ENCODE measurements around the gene S100A11. TPM values are rescaled to one million over a fixed set of nuclear protein-coding genes. Genes with fewer than 3 reads are reported as not detected.

The S100A11 gene
- total RNA-seq, 1 experiment from 2014 or later, result 126 TPM

DNA sequence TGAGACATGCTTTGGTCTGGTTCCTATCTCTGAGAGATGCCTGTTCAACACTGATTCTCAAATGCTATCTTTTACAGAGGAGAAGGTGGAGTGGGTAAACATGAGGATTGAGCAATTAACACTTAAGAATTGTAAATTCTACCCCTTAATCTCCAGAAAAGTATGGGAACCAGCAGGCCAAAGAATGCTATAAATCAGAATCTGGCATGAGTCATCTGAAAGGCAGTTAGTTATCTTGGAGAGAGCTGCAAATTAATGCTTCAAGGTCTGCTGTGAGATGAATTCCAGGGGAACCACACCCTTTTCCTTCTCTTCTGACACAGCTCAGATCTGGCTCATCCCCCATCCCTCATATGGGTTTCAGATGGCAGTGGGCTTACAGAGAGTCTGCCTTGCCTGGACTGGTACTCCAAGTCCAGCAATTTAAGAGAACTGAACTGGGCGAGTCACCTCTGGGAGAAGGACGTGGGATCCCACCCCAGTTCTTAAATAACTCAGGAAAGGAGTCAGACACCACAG lies 48.3 kb downstream of the S100A11 start:
- H3K9me3 Mint-ChIP-seq, result no peaks in the 10 kb centered on the region
- H3K36me3 Mint-ChIP-seq, result peaks cover 26% of the 10 kb centered on the region
- ChIA-PET CTCF (interaction anchor here (0.8 to 9.2 kb wide), 5 partner anchors 14 to 55 kb away, joined by 3 to 83 read pairs (median 5); no protein-coding TSS in a partner anchor), POLR2A (interaction anchor here (0.7 kb wide), 1 partner anchor 20 kb away, joined by 3 read pairs; no protein-coding TSS in a partner anchor)
- H3K27ac Mint-ChIP-seq, result no peak overlapping the region
- ATAC-seq, result no peak
- no peak overlapping the region for H3K4me3 Mint-ChIP-seq
- peaks cover 57% of the 10 kb centered on the region for H3K4me1 Mint-ChIP-seq
- DNase-seq (ENCODE audit: low spot score), result no peak
- TF ChIP-seq ZNF232 (CRISPR knock-in tag; IDR thresholded peaks at IDR 0.05), result no peak
- TF ChIP-seq, protein P1, sequence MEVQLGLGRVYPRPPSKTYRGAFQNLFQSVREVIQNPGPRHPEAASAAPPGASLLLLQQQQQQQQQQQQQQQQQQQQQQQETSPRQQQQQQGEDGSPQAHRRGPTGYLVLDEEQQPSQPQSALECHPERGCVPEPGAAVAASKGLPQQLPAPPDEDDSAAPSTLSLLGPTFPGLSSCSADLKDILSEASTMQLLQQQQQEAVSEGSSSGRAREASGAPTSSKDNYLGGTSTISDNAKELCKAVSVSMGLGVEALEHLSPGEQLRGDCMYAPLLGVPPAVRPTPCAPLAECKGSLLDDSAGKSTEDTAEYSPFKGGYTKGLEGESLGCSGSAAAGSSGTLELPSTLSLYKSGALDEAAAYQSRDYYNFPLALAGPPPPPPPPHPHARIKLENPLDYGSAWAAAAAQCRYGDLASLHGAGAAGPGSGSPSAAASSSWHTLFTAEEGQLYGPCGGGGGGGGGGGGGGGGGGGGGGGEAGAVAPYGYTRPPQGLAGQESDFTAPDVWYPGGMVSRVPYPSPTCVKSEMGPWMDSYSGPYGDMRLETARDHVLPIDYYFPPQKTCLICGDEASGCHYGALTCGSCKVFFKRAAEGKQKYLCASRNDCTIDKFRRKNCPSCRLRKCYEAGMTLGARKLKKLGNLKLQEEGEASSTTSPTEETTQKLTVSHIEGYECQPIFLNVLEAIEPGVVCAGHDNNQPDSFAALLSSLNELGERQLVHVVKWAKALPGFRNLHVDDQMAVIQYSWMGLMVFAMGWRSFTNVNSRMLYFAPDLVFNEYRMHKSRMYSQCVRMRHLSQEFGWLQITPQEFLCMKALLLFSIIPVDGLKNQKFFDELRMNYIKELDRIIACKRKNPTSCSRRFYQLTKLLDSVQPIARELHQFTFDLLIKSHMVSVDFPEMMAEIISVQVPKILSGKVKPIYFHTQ (CRISPR knock-in tag; IDR thresholded peaks at IDR 0.05), result no peak
- TF ChIP-seq, protein P2, sequence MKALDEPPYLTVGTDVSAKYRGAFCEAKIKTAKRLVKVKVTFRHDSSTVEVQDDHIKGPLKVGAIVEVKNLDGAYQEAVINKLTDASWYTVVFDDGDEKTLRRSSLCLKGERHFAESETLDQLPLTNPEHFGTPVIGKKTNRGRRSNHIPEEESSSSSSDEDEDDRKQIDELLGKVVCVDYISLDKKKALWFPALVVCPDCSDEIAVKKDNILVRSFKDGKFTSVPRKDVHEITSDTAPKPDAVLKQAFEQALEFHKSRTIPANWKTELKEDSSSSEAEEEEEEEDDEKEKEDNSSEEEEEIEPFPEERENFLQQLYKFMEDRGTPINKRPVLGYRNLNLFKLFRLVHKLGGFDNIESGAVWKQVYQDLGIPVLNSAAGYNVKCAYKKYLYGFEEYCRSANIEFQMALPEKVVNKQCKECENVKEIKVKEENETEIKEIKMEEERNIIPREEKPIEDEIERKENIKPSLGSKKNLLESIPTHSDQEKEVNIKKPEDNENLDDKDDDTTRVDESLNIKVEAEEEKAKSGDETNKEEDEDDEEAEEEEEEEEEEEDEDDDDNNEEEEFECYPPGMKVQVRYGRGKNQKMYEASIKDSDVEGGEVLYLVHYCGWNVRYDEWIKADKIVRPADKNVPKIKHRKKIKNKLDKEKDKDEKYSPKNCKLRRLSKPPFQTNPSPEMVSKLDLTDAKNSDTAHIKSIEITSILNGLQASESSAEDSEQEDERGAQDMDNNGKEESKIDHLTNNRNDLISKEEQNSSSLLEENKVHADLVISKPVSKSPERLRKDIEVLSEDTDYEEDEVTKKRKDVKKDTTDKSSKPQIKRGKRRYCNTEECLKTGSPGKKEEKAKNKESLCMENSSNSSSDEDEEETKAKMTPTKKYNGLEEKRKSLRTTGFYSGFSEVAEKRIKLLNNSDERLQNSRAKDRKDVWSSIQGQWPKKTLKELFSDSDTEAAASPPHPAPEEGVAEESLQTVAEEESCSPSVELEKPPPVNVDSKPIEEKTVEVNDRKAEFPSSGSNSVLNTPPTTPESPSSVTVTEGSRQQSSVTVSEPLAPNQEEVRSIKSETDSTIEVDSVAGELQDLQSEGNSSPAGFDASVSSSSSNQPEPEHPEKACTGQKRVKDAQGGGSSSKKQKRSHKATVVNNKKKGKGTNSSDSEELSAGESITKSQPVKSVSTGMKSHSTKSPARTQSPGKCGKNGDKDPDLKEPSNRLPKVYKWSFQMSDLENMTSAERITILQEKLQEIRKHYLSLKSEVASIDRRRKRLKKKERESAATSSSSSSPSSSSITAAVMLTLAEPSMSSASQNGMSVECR (CRISPR knock-in tag; IDR thresholded peaks at IDR 0.05; ENCODE audit: borderline replicate concordance), result no peak
- TF ChIP-seq, protein P3, sequence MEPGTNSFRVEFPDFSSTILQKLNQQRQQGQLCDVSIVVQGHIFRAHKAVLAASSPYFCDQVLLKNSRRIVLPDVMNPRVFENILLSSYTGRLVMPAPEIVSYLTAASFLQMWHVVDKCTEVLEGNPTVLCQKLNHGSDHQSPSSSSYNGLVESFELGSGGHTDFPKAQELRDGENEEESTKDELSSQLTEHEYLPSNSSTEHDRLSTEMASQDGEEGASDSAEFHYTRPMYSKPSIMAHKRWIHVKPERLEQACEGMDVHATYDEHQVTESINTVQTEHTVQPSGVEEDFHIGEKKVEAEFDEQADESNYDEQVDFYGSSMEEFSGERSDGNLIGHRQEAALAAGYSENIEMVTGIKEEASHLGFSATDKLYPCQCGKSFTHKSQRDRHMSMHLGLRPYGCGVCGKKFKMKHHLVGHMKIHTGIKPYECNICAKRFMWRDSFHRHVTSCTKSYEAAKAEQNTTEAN (CRISPR knock-in tag; IDR thresholded peaks at IDR 0.05), result no peak
- TF ChIP-seq TEAD1 (CRISPR knock-in tag; IDR thresholded peaks at IDR 0.05), result no peak
- TF ChIP-seq OVOL2 (CRISPR knock-in tag; IDR thresholded peaks at IDR 0.05; ENCODE audit: borderline replicate concordance), result no peak
- TF ChIP-seq, protein P4, sequence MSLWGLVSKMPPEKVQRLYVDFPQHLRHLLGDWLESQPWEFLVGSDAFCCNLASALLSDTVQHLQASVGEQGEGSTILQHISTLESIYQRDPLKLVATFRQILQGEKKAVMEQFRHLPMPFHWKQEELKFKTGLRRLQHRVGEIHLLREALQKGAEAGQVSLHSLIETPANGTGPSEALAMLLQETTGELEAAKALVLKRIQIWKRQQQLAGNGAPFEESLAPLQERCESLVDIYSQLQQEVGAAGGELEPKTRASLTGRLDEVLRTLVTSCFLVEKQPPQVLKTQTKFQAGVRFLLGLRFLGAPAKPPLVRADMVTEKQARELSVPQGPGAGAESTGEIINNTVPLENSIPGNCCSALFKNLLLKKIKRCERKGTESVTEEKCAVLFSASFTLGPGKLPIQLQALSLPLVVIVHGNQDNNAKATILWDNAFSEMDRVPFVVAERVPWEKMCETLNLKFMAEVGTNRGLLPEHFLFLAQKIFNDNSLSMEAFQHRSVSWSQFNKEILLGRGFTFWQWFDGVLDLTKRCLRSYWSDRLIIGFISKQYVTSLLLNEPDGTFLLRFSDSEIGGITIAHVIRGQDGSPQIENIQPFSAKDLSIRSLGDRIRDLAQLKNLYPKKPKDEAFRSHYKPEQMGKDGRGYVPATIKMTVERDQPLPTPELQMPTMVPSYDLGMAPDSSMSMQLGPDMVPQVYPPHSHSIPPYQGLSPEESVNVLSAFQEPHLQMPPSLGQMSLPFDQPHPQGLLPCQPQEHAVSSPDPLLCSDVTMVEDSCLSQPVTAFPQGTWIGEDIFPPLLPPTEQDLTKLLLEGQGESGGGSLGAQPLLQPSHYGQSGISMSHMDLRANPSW (CRISPR knock-in tag; conservative IDR thresholded peaks at IDR 0.05; ENCODE audit: low read depth), result no peak
- TF ChIP-seq, protein P5, sequence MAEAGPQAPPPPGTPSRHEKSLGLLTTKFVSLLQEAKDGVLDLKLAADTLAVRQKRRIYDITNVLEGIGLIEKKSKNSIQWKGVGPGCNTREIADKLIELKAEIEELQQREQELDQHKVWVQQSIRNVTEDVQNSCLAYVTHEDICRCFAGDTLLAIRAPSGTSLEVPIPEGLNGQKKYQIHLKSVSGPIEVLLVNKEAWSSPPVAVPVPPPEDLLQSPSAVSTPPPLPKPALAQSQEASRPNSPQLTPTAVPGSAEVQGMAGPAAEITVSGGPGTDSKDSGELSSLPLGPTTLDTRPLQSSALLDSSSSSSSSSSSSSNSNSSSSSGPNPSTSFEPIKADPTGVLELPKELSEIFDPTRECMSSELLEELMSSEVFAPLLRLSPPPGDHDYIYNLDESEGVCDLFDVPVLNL (CRISPR knock-in tag; IDR thresholded peaks at IDR 0.05; ENCODE audit: borderline replicate concordance, low read depth), result no peak
- TF ChIP-seq, protein P6, sequence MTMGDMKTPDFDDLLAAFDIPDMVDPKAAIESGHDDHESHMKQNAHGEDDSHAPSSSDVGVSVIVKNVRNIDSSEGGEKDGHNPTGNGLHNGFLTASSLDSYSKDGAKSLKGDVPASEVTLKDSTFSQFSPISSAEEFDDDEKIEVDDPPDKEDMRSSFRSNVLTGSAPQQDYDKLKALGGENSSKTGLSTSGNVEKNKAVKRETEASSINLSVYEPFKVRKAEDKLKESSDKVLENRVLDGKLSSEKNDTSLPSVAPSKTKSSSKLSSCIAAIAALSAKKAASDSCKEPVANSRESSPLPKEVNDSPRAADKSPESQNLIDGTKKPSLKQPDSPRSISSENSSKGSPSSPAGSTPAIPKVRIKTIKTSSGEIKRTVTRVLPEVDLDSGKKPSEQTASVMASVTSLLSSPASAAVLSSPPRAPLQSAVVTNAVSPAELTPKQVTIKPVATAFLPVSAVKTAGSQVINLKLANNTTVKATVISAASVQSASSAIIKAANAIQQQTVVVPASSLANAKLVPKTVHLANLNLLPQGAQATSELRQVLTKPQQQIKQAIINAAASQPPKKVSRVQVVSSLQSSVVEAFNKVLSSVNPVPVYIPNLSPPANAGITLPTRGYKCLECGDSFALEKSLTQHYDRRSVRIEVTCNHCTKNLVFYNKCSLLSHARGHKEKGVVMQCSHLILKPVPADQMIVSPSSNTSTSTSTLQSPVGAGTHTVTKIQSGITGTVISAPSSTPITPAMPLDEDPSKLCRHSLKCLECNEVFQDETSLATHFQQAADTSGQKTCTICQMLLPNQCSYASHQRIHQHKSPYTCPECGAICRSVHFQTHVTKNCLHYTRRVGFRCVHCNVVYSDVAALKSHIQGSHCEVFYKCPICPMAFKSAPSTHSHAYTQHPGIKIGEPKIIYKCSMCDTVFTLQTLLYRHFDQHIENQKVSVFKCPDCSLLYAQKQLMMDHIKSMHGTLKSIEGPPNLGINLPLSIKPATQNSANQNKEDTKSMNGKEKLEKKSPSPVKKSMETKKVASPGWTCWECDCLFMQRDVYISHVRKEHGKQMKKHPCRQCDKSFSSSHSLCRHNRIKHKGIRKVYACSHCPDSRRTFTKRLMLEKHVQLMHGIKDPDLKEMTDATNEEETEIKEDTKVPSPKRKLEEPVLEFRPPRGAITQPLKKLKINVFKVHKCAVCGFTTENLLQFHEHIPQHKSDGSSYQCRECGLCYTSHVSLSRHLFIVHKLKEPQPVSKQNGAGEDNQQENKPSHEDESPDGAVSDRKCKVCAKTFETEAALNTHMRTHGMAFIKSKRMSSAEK (CRISPR knock-in tag; IDR thresholded peaks at IDR 0.05; ENCODE audit: borderline replicate concordance), result no peak
- no peak for TF ChIP-seq FOXP1 (CRISPR knock-in tag; IDR thresholded peaks at IDR 0.05; ENCODE audit: borderline replicate concordance)
- TF ChIP-seq, protein P7, sequence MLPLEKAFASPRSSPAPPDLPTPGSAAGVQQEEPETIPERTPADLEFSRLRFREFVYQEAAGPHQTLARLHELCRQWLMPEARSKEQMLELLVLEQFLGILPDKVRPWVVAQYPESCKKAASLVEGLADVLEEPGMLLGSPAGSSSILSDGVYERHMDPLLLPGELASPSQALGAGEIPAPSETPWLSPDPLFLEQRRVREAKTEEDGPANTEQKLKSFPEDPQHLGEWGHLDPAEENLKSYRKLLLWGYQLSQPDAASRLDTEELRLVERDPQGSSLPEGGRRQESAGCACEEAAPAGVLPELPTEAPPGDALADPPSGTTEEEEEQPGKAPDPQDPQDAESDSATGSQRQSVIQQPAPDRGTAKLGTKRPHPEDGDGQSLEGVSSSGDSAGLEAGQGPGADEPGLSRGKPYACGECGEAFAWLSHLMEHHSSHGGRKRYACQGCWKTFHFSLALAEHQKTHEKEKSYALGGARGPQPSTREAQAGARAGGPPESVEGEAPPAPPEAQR (CRISPR knock-in tag; IDR thresholded peaks at IDR 0.05), result no peak
- no peak for TF ChIP-seq TCF7 (CRISPR knock-in tag; IDR thresholded peaks at IDR 0.05; ENCODE audit: low read depth)
- no peak for TF ChIP-seq GRHL2 (CRISPR knock-in tag; IDR thresholded peaks at IDR 0.05; ENCODE audit: insufficient replicate concordance, severe bottlenecking)
- no peak for TF ChIP-seq MXD4 (CRISPR knock-in tag; IDR thresholded peaks at IDR 0.05; ENCODE audit: borderline replicate concordance)
- TF ChIP-seq MYBL2 (CRISPR knock-in tag; IDR thresholded peaks at IDR 0.05), result no peak
- H3K27me3 Mint-ChIP-seq (ENCODE audit: low read depth), result peaks cover 2% of the 10 kb centered on the region; the same call in 1 of the 2 replicates
